GM20000 (cell line): ENCODE measurements around the gene KCNMA1.

Experiments
- DNase-seq: peaks from one replicate; pipeline ENCODE4 v3.0.0; 2012; ENCODE audit warnings: low spot score
- TF ChIP-seq, protein P1 (sequence below): IDR thresholded peaks from 2 replicates; pipeline ENCODE4 v1.5.1; 2012; ENCODE audit warnings: mild to moderate bottlenecking, control low read depth; ENCODE audit errors: extremely low read depth, missing control alignments

KCNMA1 gene

DNA sequence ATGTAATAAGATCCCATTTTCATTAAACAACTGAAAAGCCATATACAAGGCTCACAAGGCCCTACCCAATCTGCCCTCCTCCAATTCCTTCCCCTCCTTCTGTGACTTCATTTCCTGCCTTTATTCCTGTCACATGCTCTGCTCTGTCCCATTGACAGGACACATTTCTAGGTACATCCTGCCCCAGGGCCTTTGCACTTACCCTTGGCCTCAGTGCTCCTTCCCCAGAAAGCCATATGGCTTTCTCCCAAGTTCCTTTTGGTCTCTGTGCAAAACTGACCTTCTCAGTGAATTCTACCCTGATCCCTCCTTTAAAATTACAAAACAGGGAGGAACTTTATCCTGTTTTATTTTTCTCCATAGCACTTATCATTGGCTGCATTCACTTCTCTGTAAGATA, 40.0 kb downstream of the KCNMA1 start:
- TF ChIP-seq, protein P1, sequence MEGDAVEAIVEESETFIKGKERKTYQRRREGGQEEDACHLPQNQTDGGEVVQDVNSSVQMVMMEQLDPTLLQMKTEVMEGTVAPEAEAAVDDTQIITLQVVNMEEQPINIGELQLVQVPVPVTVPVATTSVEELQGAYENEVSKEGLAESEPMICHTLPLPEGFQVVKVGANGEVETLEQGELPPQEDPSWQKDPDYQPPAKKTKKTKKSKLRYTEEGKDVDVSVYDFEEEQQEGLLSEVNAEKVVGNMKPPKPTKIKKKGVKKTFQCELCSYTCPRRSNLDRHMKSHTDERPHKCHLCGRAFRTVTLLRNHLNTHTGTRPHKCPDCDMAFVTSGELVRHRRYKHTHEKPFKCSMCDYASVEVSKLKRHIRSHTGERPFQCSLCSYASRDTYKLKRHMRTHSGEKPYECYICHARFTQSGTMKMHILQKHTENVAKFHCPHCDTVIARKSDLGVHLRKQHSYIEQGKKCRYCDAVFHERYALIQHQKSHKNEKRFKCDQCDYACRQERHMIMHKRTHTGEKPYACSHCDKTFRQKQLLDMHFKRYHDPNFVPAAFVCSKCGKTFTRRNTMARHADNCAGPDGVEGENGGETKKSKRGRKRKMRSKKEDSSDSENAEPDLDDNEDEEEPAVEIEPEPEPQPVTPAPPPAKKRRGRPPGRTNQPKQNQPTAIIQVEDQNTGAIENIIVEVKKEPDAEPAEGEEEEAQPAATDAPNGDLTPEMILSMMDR = no peak
- no peak for DNase-seq

DNA sequence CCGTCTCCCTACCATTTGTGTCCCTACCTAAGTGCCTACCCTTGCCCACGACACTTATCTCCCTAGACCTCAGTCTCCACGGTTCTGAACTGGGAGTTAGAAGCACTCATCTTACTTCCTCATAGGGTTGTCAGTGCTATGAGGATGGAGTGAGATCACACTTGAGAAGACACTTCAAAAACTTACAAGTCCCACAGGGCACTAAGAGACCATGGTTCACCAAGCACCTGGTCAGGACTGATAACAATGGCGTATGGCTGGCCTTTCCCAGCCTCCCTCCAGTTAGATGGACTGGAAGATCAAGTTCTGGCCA, 43.2 kb downstream of the KCNMA1 start:
- no peak for DNase-seq
- TF ChIP-seq, protein P1 = no peak

DNA sequence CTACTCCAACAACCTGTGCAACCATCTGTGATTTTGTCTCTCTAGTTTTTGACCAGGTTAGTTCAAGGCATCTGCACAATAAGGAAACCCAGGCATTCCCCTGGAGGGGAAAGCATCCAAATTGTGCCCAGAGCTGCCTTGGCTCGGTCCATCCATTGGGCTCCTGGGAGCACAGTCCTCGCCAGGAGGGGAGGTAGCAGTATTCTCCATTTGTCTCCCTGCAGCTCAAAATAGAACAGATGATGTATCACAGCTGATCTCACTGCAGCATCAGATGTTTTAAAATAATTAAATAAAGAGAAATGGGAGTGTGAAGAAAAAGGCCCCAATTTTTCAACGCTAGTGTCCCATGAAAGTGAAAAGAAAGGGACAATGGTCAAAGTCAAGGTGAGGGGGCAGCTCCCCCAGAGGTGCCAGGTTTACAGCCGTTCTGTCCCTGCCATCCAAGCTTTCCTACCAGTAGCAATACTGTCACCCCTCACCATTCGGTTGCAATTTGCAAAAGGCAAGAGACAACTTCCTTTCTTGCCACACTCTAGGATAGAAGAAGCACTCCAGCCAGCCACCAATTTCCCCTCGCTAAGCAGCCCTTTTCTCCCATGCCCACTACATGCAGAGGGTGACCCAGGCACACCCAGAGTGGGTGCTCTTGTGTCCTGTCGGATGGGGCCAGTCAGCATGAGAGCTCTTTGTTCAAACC, 43.7 kb downstream of the KCNMA1 start:
- TF ChIP-seq, protein P1 = no peak
- no peak for DNase-seq

DNA sequence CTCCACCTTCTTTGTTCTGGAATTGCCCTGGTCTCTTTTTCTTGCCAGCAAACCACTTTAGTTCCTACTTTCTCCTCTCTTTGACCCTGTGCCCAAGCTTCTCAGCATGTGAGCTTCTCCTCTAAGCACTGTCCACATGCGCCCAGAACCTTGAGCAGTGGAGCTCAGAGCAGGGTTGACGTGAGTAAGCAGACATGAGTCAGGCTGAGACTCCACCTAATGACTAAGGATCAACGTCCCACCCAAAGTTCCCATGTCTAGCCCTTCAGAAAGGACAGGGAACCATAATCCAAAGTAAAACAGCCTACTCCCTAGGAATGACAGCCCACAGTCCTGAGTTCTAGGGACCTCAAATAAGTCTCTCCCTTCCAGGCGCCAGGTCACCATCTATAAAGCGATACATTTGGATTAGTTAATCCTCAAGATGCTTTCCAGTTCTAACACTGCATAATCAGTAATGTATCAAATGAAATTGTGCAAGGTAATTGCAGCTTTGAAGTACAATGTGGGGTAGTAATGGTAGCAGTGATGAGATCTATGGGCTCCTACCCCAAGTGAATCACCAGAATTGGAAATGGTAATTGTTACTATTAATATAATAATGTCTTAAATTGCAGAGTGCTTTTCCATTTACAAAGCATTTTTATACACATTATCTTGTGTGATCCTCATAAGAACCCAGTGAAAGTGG, 44.5 kb downstream of the KCNMA1 start:
- TF ChIP-seq, protein P1 = no peak
- DNase-seq = no peak

DNA sequence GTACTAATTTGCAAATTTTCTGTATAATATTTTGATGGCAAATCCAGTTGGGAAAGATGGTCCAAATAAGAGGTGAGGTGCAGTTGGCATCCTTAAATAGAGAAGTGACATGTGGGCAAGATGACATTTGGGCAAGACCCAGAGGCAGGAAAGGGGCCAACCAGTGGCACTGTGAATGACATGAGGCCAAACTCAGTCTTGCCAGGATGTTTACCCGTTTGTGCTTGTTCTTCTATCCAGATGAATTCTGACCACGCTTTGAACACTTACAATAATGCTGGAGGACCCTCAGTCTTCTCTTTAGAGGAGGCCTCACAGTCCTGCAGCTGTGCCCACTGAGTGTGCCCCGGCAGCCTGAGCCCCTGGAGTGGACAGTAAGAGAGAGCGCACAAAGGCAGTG, 45.1 kb downstream of the KCNMA1 start:
- DNase-seq = no peak
- TF ChIP-seq, protein P1 = no peak

DNA sequence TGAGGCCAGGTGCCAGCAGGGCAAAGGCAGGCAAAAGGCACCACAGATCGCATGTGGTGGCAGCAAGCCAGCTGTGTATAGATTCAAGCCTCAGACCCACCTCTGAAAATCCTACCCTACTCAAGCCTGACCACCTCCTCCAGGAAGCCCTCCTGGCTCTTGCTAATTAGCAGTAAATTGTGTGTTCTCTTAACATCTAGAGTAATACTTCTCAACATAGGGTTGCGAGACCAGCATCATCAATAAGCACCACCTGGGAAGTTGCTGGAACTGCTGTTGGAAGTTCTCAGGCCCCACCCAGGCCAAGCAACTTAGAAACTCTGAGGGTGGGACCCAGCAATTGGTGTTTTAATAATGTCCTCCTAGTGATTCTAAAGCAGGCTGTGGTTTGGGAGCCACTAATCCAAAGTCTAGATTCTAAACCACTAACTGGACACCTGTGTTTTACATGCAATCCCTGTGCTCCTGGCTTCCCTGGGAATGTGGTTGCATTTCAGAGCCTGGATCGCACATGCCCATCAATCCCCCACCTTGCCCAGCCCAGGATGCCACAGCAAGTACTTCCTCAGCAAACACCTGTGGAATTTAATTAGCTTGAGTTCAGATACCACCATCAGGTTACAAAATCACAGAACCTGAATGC, 46.2 kb downstream of the KCNMA1 start:
- TF ChIP-seq, protein P1 = no peak
- DNase-seq = no peak
